GM19023 (cell line): ENCODE data around the gene SLC44A5.

Source experiments
- ATAC-seq: cut with Tn5 transposase; IDR thresholded peaks from one replicate; pipeline ENCODE4 v1.9.1; 2021; ENCODE audit warnings: mild to moderate bottlenecking, moderate library complexity; ENCODE audit not compliant: unreplicated experiment

SLC44A5 gene

DNA sequence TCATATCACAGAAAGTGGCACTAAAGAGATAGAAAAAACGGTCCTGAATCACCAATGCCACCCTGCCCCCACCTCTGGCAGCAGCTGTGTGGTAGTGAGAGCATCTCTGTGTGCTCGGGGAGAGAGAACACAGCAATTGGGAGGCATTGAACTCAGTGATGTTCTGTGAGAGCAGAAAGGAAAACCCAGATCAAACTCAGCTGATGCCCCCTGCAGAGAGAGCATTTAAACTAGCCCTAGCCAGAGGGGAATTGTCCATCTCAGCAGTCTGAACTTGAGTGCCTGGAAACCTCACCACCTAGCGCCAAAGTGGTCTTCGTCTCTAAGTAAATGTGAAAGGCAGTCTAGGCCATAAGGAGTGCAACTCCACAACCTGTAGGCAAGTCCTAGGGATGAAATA lies 21.3 kb downstream of the SLC44A5 start:
- no peak for ATAC-seq

- ATAC-seq, result no peak
Measured at GRCh38 chr1:75588779-75589475, 22.0 kb downstream of the SLC44A5 start.

GRCh38 chr1:75587692-75588091 lies 23.2 kb downstream of the SLC44A5 start:
- no peak for ATAC-seq

DNA sequence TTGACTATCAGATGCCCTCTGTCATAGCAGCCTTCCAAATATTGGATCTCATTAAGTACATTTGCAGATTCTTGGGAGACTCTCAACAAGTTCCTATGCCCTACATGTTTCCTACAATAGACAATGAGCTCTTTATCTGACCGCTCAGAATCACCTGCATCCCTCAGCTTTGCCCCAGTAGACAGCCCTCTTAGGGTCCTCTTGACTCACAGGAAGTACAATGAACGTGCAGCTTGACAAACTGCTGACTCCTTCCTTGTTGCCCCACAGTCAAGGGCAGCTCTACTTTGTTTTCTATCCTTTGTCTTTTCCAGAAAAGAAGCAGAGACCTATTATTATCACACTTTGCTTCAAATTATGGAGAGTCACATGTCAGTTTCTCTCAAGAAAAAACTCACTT lies 27.6 kb downstream of the SLC44A5 start:
- ATAC-seq, result no peak

- ATAC-seq, result no peak
Measured at GRCh38 chr1:75582725-75583261, 28.1 kb downstream of the SLC44A5 start.

DNA sequence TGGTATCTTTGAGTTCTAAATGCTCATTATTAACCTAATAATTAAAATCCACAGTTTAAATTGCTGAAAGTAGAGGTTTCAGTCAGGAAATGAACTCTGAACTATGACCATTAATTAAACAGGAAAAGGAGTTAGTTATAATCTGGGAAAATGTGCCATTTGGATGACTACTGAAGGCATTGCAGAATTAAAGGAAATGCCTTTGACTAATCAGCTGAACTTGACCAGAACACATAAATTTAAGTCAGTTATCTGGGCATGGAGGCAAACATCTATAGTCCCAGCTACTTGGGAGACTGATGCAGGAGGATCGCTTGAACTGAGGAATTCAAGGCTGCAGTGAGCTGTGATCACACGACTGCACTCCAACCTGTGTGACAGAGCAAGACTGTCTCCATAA lies 31.9 kb downstream of the SLC44A5 start:
- no peak for ATAC-seq

DNA sequence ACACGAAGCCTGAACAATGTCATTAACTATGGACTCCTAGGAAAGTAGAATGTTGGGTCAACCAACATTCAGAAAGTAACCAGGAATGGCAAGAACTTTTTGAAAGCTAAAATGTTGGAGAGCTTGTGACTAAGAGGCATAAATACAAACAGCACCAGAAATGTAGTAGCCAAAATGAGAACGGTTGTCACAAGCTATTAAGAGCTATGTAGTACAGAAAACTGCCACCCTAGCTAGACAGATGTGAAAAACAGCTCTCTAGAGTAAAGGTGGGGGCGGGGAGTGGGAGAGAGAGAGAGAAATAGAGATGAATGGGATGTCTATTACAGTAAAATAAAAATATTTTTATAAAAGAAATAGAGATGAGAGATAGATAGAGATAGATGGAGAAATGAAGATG lies 35.1 kb downstream of the SLC44A5 start:
- no peak for ATAC-seq

DNA sequence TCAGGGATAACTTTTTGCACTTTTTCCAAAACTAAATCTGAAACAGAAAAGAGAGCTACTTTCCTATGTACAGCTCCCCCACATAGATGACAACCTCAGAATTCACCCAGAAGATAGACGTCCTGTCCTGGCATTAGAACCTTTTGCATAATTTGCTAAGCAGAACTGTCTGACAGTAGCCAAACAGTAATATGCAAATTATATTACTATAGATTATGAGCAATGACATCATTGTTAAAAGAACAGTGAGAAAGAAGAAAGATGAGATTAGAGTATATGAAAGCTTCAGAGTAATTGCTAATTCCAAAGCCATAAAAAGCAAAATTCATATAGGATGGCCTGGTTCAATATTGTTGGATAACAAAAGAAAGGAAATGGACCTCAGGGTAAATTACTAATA lies 43.7 kb downstream of the SLC44A5 start:
- no peak for ATAC-seq

GRCh38 chr1:75559800-75560199 lies 51.1 kb downstream of the SLC44A5 start:
- ATAC-seq, result no peak

GRCh38 chr1:75559136-75559535 lies 51.8 kb downstream of the SLC44A5 start:
- no peak for ATAC-seq

GRCh38 chr1:75554870-75555269 lies 56.0 kb downstream of the SLC44A5 start:
- ATAC-seq, result no peak

DNA sequence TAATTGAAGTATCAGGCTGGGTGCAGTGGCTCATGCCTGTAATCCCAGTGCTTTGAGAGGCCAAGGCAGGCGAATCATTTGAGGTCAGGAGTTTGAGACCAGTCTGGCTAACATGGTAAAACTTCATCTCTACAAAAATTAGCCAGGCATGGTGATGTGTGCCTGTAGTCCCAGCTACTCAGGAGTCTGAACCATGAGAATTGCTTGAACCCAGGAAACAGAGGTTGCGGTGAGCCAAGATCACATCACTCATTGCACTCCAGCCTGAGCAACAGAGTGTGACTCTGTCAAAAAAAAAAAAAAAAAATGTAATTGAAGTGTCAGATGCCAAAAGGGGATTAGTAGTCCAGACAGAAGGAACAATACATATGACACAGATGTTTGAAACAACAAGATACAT lies 56.7 kb downstream of the SLC44A5 start:
- ATAC-seq, result no peak

DNA sequence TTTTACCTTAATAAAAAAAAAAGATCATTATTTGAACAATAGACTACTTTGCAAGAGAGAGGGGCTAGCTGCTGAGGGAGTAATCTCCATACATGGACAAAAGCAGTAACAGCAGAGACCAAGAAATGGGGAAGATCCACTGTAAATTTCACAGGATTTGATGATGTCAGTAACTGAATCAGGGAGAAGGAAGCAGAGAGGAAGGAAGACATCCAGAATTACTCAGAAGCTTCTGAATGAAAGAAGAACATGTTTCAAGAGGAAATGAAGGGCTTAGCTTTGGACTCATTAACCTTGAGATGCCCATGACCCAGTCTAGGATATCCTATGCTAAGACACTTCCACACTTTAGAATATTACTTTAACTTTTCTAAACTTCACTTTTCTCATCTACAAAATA lies 60.4 kb downstream of the SLC44A5 start:
- no peak for ATAC-seq

- no peak for ATAC-seq
Measured at GRCh38 chr1:75548721-75549480, 62.0 kb downstream of the SLC44A5 start.

GRCh38 chr1:75543705-75544104 lies 67.2 kb downstream of the SLC44A5 start:
- no peak for ATAC-seq

DNA sequence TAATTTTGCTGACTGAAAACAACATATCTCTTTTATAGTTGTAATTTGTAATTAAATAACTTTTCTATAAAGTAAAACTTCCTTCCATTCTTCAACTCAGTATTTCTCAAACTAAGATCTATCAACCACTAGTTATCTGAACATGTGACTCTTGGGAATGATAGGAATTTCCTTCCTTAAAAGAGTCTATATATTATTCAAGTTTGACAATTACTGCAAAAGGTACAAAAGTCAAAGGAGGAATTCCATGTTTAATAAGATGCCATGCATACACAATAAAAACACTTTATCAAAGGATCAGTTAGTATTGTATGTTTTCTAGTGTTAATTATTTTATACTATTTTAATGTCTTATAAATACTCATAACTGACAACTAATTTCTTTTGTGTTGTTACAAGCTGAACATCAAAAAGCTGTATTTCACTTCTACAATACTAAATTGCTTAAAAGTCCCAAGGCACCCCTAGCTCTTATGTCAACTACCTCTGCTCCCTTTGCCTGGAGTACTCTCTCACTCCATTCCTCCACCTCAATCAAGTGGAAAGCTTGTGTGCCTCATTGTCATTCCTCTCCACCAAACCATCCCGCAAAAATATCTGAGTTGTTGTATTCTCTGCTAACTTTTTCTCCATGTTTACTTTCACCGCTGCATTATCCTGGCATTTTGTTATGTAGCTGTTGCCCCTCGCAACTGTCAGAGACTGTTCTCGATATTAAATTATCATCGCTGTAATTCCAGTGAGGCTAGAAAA lies 67.9 kb downstream of the SLC44A5 start:
- no peak for ATAC-seq

GRCh38 chr1:75539230-75540116 lies 71.4 kb downstream of the SLC44A5 start:
- ATAC-seq, result no peak

DNA sequence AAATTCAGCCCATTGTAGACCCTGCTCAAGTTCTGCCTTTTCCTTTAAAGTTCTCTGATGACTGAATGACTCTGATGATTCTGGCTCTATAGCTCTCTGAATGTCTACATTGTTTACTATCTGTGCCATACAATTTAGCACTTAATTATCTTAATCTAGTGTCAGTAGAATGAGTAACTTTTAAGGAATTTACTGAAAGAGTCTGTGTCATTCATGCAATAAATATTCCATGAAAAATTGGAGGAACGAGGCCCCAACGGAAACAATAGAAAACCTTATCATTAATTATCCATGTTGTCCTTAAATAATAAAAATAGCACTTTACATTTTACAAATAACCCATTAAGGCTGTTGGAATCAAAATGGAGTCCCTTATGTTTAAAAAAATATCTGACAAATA lies 77.8 kb downstream of the SLC44A5 start:
- no peak for ATAC-seq

GRCh38 chr1:75531570-75531969 lies 79.3 kb downstream of the SLC44A5 start:
- no peak for ATAC-seq

- no peak for ATAC-seq
Measured at GRCh38 chr1:75529488-75529887, 81.4 kb downstream of the SLC44A5 start.

DNA sequence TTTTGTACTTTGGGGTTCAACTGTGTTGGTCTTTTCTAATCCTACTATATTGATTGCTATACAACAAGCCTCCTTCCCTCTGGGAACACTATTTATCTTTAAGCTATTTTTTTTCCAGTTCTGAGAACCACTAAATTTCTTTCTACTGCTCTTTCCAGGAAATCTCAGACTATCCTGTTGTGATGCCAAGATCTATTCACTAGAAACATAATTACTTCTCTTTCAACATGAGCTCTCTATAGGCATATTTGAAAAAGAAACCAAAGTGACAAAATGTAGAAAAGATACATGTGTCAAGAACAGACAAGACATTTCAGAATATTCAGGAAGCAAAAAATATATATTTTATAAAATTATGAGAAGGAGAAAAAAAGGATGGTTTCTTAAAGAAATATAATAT lies 82.9 kb downstream of the SLC44A5 start:
- no peak for ATAC-seq
